ENCODE results near the gene MPST. TPM values are rescaled to one million over a fixed set of nuclear protein-coding genes. Genes with fewer than 3 reads are reported as not detected.

The MPST gene
- total RNA-seq, 1 experiment from 2014 or later = 68.6 TPM

DNA sequence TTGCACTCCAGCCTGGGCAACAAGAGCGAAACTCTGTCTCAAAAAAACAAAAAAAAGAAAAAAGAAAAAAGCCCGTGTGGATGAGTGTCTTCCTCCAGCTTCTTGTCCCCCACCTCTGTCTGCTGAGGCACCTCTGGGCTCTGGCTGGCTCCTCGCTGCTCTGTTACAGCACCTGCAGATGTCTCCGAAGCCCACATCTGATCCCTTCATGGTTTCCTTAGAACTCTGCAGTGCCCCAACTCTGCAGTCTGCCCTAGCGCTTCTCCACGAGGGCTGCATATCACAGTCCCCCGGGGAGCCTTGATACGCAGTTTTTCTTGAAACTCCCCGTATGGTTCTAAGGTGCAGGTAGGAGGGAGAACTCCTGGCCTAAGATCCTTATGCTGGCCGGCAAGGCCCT lies 47.9 kb downstream of the MPST start:
- Histone ChIP-seq H3K9me3 (ENCODE audit: control insufficient read depth in 1 of 2, insufficient read depth in 1 of 2, low read depth in 1 of 2, low read length in 2 of 2) (no peaks in the 10 kb centered on the region; a peak in 1 of 4 replicates), H4K20me1 (ENCODE audit: insufficient read depth) (no peaks in the 10 kb centered on the region), H3K27me3 (ENCODE audit: insufficient read depth, low read length) (no peaks in the 10 kb centered on the region), H3K9ac (ENCODE audit: low read length) (no peak overlapping the region), H3K79me2 (ENCODE audit: insufficient read depth, low read length) (no peaks in the 10 kb centered on the region), H3K4me1 (ENCODE audit: control insufficient read depth in 1 of 2, insufficient read depth in 2 of 2, low read length in 2 of 2) (peaks cover 0 to 4% of the 10 kb centered on the region in 2 experiments; a peak in 1 of 4 replicates), H3K4me3 (replicated peaks in 1 of 2; ENCODE audit: low read depth in 1 of 2, low read length in 2 of 2) (no peak overlapping the region), H3K27ac (ENCODE audit: low read depth, low read length) (no peak overlapping the region), H3K4me2 (ENCODE audit: low read length) (no peak overlapping the region), H3K36me3 (ENCODE audit: control insufficient read depth in 1 of 2, insufficient read depth in 2 of 2, low read length in 2 of 2) (no peaks in the 10 kb centered on the region), H2AFZ (ENCODE audit: low read depth, low read length, poor library complexity, severe bottlenecking) (no peak overlapping the region), H3K9me2 (ENCODE audit: insufficient read depth) (no peaks in the 10 kb centered on the region)
- ATAC-seq = no peak
- no peak for DNase-seq (ENCODE audit: low read depth, low spot score)
- BruUV-seq (replicated peaks) = no TSS peak
- TF ChIP-seq RAD21 (IDR thresholded peaks at IDR 0.05; ENCODE audit: low read depth) (no peak), YY1 (IDR thresholded peaks at IDR 0.05; ENCODE audit: extremely low read depth, insufficient replicate concordance, low read depth, low read length) (no peak), POLR2A (IDR thresholded peaks at IDR 0.05; ENCODE audit: borderline replicate concordance, extremely low read depth, insufficient read depth, insufficient read length) (no peak), TCF7L2 (IDR thresholded peaks at IDR 0.05; ENCODE audit: borderline replicate concordance, extremely low read depth, insufficient read depth, insufficient read length) (no peak), FOSL1 (IDR thresholded peaks at IDR 0.05; ENCODE audit: low read depth) (no peak), SIN3A (IDR thresholded peaks at IDR 0.05; ENCODE audit: low read depth) (no peak), POLR2AphosphoS5 (IDR thresholded peaks at IDR 0.05; ENCODE audit: low read depth, low read length) (no peak), CBX3 (IDR thresholded peaks at IDR 0.05; ENCODE audit: low read depth) (no peak), EZH2phosphoT487 (IDR thresholded peaks at IDR 0.05; ENCODE audit: borderline replicate concordance) (no peak), SRF (IDR thresholded peaks at IDR 0.05; ENCODE audit: low read depth) (no peak), ZFX (IDR thresholded peaks at IDR 0.05) (no peak), EZH2 (IDR thresholded peaks at IDR 0.05) (no peak)
- TF ChIP-seq, protein P1, sequence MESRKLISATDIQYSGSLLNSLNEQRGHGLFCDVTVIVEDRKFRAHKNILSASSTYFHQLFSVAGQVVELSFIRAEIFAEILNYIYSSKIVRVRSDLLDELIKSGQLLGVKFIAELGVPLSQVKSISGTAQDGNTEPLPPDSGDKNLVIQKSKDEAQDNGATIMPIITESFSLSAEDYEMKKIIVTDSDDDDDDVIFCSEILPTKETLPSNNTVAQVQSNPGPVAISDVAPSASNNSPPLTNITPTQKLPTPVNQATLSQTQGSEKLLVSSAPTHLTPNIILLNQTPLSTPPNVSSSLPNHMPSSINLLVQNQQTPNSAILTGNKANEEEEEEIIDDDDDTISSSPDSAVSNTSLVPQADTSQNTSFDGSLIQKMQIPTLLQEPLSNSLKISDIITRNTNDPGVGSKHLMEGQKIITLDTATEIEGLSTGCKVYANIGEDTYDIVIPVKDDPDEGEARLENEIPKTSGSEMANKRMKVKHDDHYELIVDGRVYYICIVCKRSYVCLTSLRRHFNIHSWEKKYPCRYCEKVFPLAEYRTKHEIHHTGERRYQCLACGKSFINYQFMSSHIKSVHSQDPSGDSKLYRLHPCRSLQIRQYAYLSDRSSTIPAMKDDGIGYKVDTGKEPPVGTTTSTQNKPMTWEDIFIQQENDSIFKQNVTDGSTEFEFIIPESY (IDR thresholded peaks at IDR 0.05; ENCODE audit: extremely low read depth, insufficient replicate concordance, low read length) = no peak
- TF ChIP-seq, protein P2, sequence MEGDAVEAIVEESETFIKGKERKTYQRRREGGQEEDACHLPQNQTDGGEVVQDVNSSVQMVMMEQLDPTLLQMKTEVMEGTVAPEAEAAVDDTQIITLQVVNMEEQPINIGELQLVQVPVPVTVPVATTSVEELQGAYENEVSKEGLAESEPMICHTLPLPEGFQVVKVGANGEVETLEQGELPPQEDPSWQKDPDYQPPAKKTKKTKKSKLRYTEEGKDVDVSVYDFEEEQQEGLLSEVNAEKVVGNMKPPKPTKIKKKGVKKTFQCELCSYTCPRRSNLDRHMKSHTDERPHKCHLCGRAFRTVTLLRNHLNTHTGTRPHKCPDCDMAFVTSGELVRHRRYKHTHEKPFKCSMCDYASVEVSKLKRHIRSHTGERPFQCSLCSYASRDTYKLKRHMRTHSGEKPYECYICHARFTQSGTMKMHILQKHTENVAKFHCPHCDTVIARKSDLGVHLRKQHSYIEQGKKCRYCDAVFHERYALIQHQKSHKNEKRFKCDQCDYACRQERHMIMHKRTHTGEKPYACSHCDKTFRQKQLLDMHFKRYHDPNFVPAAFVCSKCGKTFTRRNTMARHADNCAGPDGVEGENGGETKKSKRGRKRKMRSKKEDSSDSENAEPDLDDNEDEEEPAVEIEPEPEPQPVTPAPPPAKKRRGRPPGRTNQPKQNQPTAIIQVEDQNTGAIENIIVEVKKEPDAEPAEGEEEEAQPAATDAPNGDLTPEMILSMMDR (IDR thresholded peaks at IDR 0.05 in 2 of 3, conservative IDR thresholded peaks at IDR 0.05 in 1 of 3; ENCODE audit: borderline replicate concordance in 1 of 3, insufficient read depth in 1 of 3, low read depth in 2 of 3, low read length in 2 of 3) = no peak
- TF ChIP-seq, protein P3, sequence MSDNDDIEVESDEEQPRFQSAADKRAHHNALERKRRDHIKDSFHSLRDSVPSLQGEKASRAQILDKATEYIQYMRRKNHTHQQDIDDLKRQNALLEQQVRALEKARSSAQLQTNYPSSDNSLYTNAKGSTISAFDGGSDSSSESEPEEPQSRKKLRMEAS (IDR thresholded peaks at IDR 0.05) = no peak
- TF ChIP-seq, protein P4, sequence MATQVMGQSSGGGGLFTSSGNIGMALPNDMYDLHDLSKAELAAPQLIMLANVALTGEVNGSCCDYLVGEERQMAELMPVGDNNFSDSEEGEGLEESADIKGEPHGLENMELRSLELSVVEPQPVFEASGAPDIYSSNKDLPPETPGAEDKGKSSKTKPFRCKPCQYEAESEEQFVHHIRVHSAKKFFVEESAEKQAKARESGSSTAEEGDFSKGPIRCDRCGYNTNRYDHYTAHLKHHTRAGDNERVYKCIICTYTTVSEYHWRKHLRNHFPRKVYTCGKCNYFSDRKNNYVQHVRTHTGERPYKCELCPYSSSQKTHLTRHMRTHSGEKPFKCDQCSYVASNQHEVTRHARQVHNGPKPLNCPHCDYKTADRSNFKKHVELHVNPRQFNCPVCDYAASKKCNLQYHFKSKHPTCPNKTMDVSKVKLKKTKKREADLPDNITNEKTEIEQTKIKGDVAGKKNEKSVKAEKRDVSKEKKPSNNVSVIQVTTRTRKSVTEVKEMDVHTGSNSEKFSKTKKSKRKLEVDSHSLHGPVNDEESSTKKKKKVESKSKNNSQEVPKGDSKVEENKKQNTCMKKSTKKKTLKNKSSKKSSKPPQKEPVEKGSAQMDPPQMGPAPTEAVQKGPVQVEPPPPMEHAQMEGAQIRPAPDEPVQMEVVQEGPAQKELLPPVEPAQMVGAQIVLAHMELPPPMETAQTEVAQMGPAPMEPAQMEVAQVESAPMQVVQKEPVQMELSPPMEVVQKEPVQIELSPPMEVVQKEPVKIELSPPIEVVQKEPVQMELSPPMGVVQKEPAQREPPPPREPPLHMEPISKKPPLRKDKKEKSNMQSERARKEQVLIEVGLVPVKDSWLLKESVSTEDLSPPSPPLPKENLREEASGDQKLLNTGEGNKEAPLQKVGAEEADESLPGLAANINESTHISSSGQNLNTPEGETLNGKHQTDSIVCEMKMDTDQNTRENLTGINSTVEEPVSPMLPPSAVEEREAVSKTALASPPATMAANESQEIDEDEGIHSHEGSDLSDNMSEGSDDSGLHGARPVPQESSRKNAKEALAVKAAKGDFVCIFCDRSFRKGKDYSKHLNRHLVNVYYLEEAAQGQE (IDR thresholded peaks at IDR 0.05; ENCODE audit: low read depth) = no peak
- CTCF ChIA-PET = no interaction called here
- intact Hi-C loops (cut with micrococcal nuclease) = no loop called here
- RAD21 ChIA-PET (ENCODE audit: low non-redundant PET in 1 of 2, low total read pairs in 2 of 2, uncharacterized antibody in 2 of 2, unreplicated experiment in 2 of 2) = no interaction called here
- POLR2A ChIA-PET = no interaction called here
